COLO829 (cell line): ENCODE measurements around the gene AOX1.
A peak's percentile ranks its signal among the peaks of the same experiment; 100 is the strongest.
"Not testable (repeated sequence)": the region's sequence is repeated elsewhere in the genome, so short reads cannot be mapped to it uniquely, and the experiment has no call there.

Source experiments
- DNase-seq: peaks from one replicate; pipeline ENCODE4 v3.0.0; 2012; ENCODE audit warnings: low spot score

Gene AOX1

DNA sequence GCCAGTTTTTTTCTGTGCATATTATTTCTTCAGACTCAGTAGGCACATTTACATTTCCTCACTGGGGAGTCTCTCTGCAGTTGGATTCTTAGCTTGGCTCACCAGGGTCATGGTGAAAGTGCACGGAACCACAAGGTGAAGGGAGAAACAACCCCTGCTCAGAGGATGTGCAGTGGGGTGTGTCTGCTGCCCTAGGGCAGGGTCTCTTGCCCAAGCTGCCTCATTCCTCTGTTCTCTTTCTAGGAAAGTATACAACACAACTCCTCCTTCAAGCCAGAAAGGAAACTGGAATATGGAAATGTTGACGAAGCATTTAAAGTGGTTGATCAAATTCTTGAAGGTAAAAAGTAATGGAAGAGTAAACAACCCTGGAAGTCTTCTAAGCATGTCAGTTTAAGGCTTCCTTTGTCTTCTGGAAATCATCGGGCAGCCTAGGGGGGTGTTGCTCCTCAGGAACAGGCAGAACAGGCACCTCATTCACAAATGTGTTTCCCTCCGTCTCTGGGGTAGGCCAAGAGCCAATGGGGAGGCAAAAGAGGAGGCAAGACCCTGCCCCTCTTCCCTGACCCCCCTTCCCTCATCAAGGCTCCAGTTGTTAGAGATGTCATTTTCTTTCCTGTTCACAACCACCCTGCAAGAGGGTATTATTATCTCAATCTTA, 41.4 kb downstream of the AOX1 start:
- peak; percentile 30 for DNase-seq

DNA sequence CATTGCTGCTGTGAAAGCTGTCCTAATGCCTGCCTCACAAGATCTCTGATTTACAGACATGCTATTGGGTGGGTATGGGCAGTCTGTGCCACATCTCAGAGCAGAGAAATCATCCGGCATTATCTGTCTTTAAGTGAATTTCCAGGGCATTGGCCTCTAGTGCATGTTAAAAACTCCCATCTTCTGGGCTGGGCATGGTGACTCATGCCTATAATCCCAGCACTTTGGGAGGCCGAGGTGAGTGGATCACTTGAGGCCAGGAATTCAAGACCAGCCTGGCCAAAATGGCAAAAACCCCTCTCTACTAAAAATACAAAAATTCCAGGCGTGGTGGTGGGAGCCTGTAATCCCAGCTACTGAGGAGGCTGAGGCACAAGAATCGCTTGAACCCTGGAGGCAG, 42.6 kb downstream of the AOX1 start:
- not testable (repeated sequence) for DNase-seq

DNA sequence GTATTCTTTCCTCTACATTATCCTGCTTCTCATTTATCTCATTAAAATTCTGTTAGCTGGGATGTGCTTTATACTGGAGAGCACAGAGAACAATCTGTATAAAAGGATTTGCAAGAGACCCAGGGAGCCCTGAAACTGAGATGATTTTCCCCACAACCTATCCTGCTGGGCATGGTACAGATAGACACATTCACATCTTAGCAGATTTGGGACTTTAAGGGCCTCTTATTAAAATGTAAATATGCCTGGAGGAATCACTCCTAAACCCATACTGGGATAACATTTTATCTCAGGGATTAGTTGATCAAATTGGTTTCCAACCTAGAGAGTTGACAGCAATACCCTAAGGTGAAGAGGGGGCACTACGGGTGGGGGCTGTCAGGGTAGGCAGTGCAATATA, 45.5 kb downstream of the AOX1 start:
- no peak for DNase-seq

DNA sequence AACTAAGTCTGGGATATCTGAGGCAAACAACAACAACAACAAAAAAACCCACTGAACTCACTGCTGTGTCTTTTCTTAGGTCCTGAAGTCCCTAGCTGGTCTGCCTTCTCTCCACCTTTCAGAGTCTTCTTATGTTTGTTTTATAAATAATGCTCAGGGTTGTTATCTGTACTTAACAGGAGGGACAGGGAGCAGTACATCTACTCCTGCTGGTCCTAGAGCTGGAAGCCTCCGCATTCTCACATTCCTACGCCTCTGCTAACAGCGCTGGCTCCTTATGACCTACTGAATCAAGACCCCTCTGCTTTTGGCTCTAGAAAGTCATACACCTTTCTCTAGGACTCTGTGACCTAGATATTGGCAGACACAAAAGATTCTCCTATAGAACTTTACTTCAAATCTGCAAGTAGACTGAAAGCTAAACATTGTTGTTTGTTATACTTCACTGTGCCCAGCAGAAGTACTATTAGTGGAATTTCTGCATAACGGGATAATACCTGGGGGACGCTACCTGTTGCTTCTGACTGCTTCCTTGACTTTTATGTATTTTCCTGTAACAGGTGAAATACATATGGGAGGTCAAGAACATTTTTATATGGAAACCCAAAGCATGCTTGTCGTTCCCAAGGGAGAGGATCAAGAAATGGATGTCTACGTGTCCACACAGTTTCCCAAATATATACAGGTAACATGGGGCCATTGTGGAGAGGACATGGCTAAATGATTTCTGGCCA, 48.6 kb downstream of the AOX1 start:
- DNase-seq: no peak

DNA sequence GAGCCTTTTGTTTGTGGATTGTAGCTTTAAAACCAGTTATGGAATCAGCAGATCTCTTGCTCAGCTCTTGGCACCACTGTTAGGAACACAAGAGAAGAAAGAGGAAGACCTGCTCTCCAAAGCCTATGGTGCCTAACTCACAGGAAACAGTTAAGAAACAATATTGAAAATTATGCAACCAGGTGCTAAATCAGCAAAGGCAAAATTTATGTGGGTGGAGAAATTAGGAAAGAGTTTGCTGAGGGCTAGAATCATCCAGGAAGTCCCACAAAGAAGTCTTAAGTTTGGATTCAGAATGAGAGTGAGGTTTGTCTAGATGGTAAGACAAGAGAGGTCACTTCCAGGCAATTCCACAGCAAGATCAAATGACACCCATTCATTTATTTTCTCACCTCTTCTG, 49.4 kb downstream of the AOX1 start:
- no peak for DNase-seq

DNA sequence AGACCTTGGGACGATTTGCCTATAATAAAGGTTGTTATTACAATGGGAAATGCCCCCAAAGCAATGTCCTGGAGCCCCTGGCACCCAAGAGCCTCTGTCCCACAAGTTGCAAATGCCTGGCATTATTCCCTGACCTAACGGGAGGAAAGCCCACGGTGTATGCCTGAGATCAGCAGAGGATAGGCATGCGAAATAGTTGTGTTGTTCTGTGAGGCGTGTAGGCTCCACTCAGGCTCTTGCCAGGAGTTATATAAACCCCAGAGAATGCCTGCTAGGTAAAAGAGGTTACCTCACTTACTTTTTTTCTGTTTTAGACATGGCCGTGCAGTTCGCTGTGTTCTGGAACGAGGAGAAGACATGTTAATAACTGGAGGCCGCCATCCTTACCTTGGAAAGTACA, 52.1 kb downstream of the AOX1 start:
- DNase-seq: no peak

DNA sequence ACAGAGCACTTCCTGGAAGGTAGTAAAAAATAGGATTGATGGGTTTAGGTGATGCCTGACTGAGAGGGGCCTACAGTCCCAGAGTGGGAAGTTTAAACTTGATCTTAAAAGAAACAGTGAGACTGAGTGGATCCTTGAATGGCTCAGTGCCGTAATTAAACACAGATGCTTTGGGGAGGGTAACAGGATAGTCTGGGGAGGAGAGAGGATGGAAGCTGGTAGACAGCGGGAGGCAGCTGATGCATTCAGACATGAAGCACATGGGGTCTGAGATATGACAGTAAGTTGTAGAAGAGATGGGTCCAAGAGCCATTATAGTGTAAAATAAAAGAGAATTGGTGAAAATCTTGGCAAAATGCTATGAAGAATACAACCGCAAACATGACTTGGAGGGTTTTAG, 54.4 kb downstream of the AOX1 start:
- DNase-seq: no peak

DNA sequence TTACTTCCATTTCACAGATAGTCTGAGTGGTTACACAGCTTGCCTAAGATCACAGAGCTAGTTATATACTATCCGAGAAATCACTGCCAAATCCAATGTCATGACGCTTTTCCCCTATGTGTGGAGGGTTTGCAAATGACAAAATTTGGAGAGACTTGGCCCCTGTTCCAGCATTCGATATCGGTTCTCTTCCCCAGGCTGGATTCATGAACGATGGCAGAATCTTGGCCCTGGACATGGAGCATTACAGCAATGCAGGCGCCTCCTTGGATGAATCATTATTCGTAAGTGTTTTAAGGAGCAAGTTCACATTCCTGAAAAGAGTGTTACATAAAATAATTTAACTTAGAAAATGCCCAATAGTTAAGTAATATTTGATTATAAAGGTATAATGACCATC, 55.1 kb downstream of the AOX1 start:
- DNase-seq: no peak

DNA sequence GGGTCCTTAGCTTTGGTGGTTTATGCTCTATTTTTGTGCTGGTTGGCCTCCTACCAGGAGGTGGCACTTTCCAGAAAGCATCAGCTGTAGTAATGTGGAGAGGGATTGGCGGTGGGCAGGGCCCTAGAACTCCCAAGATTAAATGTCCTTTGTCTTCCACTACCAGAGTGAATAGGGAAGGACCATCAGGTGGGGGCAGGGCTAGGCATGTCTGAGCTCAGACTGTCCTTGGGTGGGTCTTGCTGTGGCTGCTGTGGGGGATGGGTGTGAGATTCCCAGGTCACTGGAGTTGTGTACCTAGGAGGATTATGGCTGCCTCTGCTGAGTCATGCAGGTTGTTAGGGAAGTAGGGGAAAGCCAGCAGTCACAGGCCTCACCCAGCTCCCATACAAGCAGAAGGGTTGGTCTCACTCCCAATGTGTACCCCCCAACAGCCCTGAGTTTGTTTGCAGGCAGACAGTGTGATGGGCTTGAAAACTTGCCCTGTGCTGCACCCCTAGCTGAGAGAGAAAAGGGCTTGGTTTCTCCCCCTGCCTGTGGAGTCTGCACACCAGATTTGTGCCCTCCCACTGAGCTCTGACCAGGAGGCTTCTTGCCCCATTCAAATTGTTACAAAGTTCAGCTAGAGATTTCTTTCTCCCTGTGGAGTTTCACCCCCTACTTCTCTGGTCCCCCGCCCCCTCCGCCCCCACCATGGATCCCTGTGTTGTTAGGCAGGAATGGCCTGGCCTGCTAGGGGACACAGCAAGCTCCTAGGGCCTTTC, 62.9 kb downstream of the AOX1 start:
- DNase-seq: not testable (repeated sequence)

DNA sequence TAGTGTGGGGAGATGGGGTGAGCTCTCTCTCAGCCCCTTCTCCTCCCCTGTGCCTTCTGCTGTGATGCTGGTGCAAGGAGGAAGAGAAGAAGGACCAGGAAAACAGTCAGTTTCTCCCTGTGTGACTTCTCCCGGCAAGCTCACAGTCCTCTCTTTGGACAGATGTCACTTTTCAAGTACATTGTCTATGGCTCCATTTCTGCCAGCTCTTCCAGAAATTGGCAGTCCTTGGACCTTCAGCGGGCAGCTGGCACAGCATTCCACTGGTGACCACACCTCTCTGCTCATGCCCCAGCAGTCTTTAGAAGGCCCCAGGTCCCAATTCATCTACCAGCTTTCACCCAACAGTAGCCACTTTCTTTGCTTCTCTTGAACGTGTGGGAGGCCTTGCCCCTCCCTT, 63.9 kb downstream of the AOX1 start:
- DNase-seq: no peak

DNA sequence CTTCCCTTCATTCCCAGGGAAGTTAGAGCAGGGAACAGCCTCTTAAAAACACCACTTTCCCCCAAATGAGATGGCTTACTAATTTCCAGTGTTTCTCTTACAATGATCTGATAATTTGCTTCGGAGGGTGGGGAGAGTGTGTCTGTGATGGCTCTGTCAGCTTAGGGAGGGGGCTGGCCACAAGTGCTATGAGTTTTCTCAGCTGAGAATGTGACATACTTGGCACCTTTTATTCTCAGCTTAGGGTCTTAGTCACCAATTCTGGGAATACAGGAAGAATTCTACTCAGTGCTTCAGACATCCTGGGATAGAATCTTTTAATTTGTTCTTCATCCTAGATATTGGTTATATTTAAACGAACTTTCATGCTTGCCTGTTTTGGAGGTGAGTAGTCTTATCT, 64.4 kb downstream of the AOX1 start:
- no peak for DNase-seq

DNA sequence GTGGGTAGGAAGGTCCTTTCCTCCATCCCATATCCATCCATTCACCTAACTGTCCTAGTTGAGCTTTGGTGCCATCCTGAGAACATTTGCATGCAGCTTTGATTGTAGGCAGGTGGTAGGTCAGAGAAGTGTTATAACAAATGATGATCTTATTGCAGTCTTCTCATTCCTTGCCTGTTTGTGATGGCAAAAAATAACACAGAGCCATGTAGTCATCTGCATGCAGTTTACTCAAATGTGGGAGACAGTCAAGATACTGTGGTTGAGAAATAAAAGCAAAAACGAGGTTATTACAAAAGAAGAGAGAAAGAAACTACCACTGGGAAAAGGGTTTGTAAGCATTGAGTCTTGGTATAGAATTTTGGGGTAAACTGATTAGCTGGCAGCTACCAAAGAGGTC, 66.3 kb downstream of the AOX1 start:
- no peak for DNase-seq

DNA sequence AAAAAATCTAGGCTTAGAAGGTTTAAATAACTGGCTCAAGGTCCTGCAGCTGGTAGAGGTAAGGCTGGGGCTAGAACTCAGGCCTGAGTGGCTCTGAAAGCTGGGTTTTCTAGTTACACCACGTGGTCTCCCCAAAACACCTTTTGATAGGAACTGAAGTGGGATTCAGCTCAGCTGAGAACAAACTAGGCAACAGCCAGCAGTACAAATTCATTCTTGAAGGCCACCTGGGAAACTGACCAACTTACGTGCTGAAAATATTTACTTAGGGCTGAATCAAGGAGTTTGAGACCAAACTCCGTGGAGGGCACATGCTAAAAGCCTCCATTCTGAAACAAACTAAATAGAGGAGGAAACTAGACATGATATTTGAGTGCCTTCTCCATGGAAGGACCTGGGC, 67.2 kb downstream of the AOX1 start:
- DNase-seq: no peak

DNA sequence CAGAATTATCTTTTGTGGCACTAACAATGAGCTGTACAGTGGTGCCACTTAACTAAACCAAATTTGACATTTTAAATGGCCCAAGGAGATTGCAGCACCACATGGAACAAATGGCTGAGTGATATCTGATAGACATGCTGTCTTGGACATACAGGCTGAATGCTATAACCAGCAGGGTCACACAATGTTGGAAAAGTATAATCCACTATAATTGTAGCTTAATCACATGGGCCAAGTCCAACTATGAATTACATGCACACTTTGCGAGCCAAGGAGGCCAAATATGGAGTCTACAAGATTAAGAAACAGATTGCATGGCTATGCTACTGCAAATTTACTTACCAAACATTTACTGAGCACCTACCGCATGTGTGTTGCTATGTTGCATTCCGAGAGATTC, 69.0 kb downstream of the AOX1 start:
- DNase-seq: no peak

DNA sequence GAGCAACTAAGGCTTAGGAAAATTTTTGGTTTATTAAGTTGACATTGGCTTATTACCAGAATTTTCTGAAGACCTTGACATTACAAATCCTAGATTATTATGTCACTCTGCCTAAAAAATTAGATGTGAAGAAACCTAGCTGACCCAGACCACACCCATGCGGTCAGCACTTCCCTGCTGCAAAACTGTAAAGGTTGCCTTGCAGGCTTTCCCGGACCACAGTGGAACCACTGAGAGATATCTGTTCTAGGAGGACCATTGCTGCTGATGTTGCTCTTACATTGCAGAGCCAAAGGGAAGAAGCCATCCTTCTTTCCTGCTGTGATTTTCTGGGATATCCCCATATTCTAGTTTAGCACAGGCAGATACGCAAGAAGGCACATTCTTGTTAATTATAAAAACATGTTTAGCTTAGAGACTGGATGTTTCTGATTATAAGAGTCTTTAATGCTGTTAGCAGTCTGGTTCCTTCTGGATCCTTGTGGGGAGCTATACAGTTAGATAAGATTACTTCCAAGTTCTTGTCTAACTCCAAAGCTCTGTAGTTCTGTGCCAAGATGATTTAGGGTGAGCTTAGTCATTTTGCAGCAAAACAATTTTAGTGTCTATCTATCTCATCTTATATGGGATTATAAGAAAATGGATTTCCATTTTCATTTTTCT, 70.2 kb downstream of the AOX1 start:
- DNase-seq: no peak

DNA sequence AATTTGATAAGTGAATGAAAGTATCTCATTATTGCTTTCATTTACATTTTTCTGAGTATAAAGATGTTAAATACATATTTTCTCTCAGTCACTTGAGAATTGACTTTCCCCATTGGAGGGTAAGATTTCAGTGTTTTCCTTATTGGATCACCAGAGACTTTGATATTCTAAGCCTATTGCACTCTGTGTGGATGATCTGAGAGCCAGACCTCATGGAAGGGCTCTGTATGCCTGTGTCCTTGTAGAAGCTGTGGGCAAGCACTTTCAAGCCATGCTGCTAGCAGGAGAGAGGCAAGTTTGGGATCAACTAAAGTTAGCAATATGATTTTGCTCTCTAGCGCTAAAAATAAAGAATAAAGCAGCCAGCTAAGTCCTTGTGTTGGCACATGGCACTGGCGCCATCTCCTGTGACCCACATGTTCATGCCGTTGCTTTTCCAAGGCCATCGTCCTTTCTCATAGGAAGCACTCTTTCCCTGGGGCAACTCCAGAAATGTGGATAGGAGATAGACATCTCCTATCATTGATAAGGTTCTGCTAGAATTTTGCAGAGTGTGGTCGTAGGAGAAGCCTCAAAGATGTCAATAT, 72.6 kb downstream of the AOX1 start:
- DNase-seq: no peak

DNA sequence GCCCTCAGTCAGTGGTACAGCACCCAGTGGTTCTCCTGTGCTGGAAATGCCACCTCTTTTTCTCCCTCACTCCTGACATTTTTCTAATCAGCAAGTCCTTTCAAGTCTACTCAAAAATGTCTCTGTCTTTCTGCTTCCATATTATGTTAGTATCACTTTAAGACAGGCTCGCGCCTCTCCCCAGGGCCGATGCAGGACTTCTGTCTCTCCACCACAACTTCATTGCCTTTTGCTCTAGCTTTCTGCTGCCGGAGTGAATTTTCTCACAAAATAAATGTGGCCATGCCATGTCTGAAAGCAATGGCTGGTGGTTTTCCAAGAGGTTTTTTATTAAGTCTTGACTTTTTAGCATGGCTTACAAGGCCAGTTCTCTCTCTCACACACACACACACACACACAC, 73.6 kb downstream of the AOX1 start:
- DNase-seq: no peak

DNA sequence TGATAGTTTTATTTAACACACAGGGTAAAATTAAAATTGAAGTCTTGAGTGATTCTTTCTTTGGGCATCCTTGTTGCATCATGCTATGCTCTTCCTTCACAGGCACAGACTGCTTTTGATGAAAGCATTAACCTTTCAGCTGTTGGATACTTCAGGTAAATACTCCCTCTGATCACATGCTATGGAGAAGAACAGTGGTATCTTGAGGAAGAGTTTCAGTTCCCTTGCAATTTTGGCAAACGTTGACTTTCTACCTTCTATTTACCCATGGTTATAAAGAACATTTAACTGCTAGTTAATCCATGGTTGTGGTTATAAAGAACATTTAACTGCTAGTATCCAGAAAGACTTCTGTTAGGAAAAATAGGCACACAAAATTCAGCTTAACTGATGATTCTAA, 75.7 kb downstream of the AOX1 start:
- DNase-seq: no peak

DNA sequence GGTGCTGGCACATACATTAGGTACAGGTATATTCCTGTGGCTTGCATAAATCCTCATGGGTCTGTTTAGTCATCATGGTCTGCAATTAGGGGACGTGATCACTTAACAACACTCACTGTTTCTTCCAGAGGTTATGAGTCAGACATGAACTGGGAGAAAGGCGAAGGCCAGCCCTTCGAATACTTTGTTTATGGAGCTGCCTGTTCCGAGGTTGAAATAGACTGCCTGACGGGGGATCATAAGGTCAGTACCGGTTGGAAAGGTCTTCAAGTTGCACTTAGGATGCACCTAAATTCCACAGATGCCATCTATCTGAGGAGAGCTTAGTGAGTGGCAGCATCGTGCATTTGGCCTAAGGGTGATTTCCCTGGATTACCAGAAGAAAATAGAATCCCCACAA, 76.9 kb downstream of the AOX1 start:
- DNase-seq: peak; percentile 70

DNA sequence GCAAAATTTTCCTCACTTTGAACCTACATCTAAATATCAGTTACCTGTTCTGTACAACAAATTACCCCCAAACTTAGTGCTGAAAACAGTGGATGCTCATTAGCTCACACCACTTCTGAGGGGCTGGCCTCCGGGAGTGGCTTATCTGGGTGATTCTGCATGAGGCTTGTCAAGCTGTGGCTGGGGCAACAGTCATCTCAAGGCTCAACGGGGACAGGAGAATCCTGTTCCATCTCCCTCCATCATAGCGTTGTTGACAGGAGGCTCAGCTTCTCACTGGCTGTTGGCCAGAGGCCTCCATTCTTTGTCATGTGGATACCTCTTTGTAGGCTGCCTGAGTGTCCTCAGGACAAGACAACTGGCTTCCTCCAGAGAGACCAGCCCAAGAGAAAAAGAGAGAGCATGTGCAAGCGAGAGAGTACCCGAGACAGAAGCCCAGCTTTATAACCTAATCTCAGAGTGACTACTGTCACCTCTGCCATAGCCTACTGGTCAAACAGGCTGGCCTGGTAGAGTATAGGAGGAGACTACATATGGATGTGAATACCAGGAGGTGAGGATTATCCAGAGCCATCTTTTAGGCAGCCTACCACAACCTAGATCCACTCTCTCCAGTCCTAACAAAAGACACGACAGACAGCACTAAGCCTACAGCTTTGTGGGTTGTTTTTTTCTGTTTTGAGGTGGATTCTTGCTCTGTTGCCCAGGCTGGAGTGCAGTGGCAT, 79.1 kb downstream of the AOX1 start:
- no peak for DNase-seq

DNA sequence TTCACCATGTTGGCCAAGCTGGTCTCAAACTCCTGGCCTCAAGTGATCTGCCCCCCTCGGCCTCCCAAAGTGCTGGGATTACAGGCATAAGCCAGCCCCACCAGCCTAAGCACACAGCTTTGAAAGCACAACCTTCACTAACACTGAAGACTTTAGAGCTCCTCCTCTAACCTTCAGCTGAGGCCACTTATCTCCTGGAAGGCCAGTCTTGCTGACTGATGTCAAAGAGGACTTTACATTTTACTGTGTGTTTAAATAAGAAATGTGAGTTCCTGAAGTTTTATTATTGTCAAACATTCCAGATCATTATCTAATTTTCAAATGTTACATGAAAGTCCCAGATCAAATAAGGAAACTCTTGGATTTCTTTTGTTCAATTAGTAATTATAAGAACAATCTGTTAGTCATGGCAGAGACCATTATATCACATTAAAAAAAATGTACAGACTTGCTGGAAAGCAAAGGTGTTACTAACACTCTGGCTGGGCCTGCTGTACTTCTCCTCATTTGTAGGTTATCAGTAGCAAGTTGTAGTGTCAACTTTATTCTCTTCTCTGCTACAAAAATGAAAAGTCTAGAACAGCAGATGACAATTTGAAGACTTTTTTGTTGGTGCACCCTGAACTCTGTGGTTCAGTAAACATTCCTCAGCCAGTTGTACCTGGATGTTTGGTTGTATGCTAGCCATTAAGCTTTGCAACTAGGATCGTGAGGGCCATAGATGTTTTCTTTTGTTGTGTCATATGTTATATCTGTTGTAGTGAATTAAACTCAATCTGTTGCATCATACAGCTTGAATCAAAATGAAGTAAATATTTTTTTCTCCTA, 80.0 kb downstream of the AOX1 start:
- no peak for DNase-seq
